ENCODE results near the gene LMOD1. TPM values are rescaled to one million over a fixed set of nuclear protein-coding genes. Genes with fewer than 3 reads are reported as not detected.
"Not testable (repeated sequence)": the region's sequence is repeated elsewhere in the genome, so short reads cannot be mapped to it uniquely, and the experiment has no call there.

LMOD1 gene
- total RNA-seq, 1 donor from 2014 or later: 0.26 TPM

GRCh38 chr1:201903135-201903534 is 43.2 kb downstream of the LMOD1 start:
- peak; percentile 83 for FAIRE-seq
- DNase-seq (ENCODE audit: low read depth): no peak
- no peak overlapping the region for H3K4me3 ChIP-seq (ENCODE audit: low read depth, low read length)
- TF ChIP-seq CTCF (IDR thresholded peaks at IDR 0.05; ENCODE audit: insufficient read depth, low read length, severe bottlenecking): no peak
- H3K27me3 ChIP-seq (ENCODE audit: control insufficient read depth, insufficient read depth, low read length): no peaks in the 10 kb centered on the region
- no peaks in the 10 kb centered on the region for H3K36me3 ChIP-seq (ENCODE audit: control insufficient read depth, insufficient read depth, low read length)

- Histone ChIP-seq H3K36me3 (ENCODE audit: control insufficient read depth, insufficient read depth, low read length) (no peaks in the 10 kb centered on the region), H3K27me3 (ENCODE audit: control insufficient read depth, insufficient read depth, low read length) (no peaks in the 10 kb centered on the region), H3K4me3 (ENCODE audit: low read depth, low read length) (no peak overlapping the region)
- FAIRE-seq (no peak), DNase-seq (ENCODE audit: low read depth) (no peak)
- TF ChIP-seq CTCF (IDR thresholded peaks at IDR 0.05; ENCODE audit: insufficient read depth, low read length, severe bottlenecking): no peak
Measured at GRCh38 chr1:201902198-201902597, 44.1 kb downstream of the LMOD1 start.

- FAIRE-seq; H3K4me3 ChIP-seq (ENCODE audit: low read depth, low read length); H3K27me3 ChIP-seq (ENCODE audit: control insufficient read depth, insufficient read depth, low read length); H3K36me3 ChIP-seq (ENCODE audit: control insufficient read depth, insufficient read depth, low read length); DNase-seq (ENCODE audit: low read depth): not testable (repeated sequence)
Measured at GRCh38 chr1:201901036-201901435, 45.3 kb downstream of the LMOD1 start.

- Histone ChIP-seq H3K36me3 (ENCODE audit: control insufficient read depth, insufficient read depth, low read length) (no peaks in the 10 kb centered on the region), H3K4me3 (ENCODE audit: low read depth, low read length) (no peak overlapping the region), H3K27me3 (ENCODE audit: control insufficient read depth, insufficient read depth, low read length) (no peaks in the 10 kb centered on the region)
- no peak for TF ChIP-seq CTCF (IDR thresholded peaks at IDR 0.05; ENCODE audit: insufficient read depth, low read length, severe bottlenecking)
- DNase-seq (ENCODE audit: low read depth) (no peak), FAIRE-seq (no peak)
Measured at GRCh38 chr1:201900476-201900875, 45.9 kb downstream of the LMOD1 start.

GRCh38 chr1:201899683-201900429 is 46.5 kb downstream of the LMOD1 start:
- DNase-seq (ENCODE audit: low read depth) (no peak), FAIRE-seq (no peak)
- Histone ChIP-seq H3K4me3 (ENCODE audit: low read depth, low read length) (no peak overlapping the region), H3K27me3 (ENCODE audit: control insufficient read depth, insufficient read depth, low read length) (no peaks in the 10 kb centered on the region), H3K36me3 (ENCODE audit: control insufficient read depth, insufficient read depth, low read length) (no peaks in the 10 kb centered on the region)
- no peak for TF ChIP-seq CTCF (IDR thresholded peaks at IDR 0.05; ENCODE audit: insufficient read depth, low read length, severe bottlenecking)

- FAIRE-seq (no peak), DNase-seq (ENCODE audit: low read depth) (no peak)
Measured at GRCh38 chr1:201898992-201899391, 47.4 kb downstream of the LMOD1 start.

More at GRCh38 chr1:201898992-201899391, 47.4 kb downstream of the LMOD1 start:
- Histone ChIP-seq H3K27me3 (ENCODE audit: control insufficient read depth, insufficient read depth, low read length) (no peaks in the 10 kb centered on the region), H3K4me3 (ENCODE audit: low read depth, low read length) (no peak overlapping the region), H3K36me3 (ENCODE audit: control insufficient read depth, insufficient read depth, low read length) (no peaks in the 10 kb centered on the region)
- TF ChIP-seq CTCF (IDR thresholded peaks at IDR 0.05; ENCODE audit: insufficient read depth, low read length, severe bottlenecking): no peak
